Hematopoietic multipotent progenitor cell treated with erythropoietin and hydrocortisone succinate and interleukin-3 and kit ligand, for 17 days (in vitro differentiated cells): Measurements from ENCODE around the gene MYO5B.
"Not testable (repeated sequence)": the region's sequence is repeated elsewhere in the genome, so short reads cannot be mapped to it uniquely, and the experiment has no call there.

Experiments
- DNase-seq: peaks from one replicate; pipeline ENCODE4 v3.0.0-alpha.2; 2015; ENCODE audit warnings: low spot score

MYO5B gene

DNA sequence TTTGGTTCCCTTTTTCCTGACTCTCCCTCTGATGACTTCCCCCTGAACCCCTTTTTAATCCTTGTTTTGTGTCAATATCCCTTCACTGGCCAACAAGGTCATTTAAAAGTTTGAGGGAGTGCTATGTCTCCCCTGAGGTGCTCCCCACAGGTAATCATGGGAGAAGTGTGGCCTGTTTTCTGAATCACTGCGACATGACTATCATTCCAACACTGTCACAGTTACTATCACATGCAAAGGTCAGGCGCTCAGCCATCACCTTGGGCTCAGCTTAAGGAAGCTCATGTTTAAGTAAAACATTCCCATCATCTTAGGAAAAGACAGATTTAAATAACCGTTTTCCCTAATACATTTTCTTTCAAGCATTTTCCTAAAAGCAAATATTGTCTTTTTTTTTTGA is 360.7 kb downstream of the MYO5B start:
- DNase-seq, result no peak

DNA sequence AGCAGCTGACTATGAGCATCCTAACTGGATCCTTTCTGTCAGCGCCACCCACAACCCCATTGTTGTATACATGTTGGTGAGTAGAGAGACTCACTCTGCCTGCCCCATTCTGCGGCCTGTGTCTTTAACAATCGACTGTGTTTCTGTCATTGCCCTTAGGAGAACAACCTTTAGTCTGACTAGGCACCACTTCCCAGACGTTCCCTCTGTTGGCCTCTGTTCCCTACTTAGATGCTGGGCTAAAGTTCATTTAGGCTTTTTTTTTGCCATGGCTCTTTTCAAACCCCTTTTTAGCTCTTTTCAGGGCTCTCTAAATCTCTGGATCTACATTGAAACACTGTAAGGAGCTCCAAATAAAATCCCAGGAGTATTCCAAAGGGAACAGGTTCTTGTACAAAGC is 361.1 kb downstream of the MYO5B start:
- DNase-seq, result no peak

GRCh38 chr18:49832221-49832647 is 362.7 kb downstream of the MYO5B start:
- no peak for DNase-seq

GRCh38 chr18:49827996-49828395 is 367.0 kb downstream of the MYO5B start:
- no peak for DNase-seq

- peak; percentile 27 for DNase-seq
Observed at GRCh38 chr18:49819823-49820671, 374.9 kb downstream of the MYO5B start.

DNA sequence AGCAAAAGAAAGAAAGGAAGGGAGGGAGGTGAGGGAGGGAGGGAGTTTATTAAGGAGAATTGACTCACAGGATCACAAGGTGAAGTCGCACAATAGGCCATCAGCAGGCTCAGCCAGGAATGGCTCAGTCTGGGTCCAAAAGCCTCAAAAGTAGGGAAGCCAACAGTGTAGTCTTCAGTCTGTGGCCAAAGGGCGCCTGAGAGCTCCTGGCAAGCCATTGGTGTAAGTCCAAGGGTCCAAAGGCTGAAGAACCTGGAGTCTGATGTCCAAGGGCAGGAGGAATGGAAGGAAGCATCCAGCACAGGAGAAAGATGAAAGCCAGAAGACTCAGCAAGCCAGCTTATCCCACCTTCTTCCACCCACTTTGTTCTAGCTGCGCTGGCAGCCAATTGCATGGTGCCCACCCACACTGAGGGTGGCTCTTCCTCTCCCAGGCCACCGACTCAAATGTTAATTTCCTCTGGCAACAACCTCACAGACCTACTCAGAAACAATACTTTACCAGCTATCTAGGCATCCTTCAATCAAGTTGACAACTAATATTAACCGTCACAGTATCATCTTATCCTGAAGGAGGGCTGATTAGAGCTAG is 375.8 kb downstream of the MYO5B start:
- DNase-seq, result no peak

DNA sequence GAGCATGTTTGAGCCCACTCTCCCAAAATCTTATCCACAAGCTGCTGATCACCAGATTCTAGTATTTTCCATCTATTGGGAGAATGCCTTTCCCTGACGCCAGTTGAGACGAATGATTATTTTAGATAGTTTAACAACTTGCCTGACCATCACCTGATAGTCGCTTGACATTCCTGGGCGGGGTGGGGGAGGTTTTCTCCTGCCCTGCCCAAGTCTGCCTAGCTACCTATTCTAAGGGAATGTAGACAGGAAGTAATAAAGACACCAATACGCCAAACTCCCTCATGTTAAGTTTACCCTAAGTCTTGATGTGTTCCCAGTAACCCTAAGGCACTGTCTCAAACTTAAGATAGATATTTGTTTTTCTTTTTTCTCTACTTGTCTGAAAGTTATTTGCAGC is 377.0 kb downstream of the MYO5B start:
- no peak for DNase-seq

- DNase-seq, result no peak
Observed at GRCh38 chr18:49815927-49816326, 379.0 kb downstream of the MYO5B start.

DNA sequence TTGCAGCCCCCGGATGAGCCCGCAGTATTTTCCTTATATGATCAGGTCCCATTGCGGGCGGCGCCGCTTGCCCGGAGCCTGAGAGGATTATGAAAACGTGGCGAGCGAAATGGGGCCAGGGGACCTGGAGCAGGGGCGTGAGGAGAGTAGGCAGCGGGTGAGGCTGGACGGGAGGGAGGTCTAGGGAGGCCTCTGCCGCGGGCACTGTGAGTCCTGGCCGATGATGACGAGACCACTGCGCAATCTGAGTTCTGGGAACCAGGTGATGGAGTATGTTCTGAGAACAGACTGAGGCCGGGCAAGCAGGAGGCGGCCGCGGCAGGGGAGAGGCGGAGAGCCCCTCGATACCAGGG is 380.8 kb downstream of the MYO5B start:
- no peak for DNase-seq

GRCh38 chr18:49813319-49814146 is 381.4 kb downstream of the MYO5B start, which contains the start of gene ACAA2:
Gene ACAA2, minus strand, starts transcription at chr18:49813533. Its CDS starts 49 bp downstream, at chr18:49813484.
- peak; percentile 80 for DNase-seq

DNA sequence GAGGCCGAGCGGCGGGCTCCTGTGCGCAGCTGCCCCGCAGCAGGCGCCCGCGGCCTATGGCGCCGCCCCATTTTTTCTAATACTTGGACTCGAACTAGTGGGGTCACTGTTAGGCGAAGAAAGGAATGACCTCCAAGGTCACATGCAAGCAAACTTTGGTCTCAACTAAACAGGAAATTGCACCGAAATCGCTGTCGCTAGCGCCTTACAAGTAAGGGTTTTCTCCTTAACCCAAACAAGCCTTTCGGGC is 382.0 kb downstream of the MYO5B start:
- peak; percentile 25 for DNase-seq

GRCh38 chr18:49812286-49813068 is 382.5 kb downstream of the MYO5B start:
- DNase-seq, result no peak

DNA sequence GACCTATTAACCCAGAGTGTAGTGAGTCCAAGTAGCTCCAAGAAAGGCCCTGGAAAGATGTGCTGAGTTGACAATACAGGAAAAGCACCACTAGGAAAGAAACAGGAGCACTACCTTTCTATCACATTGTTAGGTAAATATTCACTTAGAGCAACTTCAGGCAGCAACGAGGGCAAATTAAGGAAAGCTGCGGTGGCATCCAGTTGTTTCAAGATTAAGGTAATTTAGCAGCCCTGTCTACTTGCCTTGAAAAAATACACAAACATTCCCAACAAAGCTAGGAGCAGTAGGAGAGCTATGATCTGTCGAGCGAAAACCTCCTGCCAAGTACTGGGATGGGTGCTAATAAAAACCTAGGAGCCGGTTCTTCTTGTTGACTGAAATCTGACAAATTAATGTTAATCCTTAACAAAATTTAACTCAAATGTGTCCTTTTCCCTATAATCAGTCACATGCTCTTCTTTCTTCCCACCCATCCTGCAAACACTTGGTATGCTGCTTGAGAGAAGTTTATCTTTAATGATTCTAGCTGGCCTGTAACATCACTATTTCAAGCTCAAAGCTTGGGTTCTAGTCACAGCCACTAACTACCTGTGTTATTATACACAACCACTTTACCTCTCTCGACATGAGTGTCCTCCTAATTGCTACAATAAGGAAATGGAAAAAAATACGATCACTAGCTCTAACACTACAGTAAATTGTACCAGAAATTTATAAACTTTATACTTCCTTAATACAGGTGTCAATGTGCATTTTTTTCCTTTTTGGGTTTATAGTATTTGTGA is 383.6 kb downstream of the MYO5B start:
- DNase-seq, result no peak

GRCh38 chr18:49808553-49809191 is 386.3 kb downstream of the MYO5B start:
- DNase-seq, result not testable (repeated sequence)

- no peak for DNase-seq
Observed at GRCh38 chr18:49804096-49804495, 390.9 kb downstream of the MYO5B start.

GRCh38 chr18:49802623-49803022 is 392.3 kb downstream of the MYO5B start:
- DNase-seq, result no peak

DNA sequence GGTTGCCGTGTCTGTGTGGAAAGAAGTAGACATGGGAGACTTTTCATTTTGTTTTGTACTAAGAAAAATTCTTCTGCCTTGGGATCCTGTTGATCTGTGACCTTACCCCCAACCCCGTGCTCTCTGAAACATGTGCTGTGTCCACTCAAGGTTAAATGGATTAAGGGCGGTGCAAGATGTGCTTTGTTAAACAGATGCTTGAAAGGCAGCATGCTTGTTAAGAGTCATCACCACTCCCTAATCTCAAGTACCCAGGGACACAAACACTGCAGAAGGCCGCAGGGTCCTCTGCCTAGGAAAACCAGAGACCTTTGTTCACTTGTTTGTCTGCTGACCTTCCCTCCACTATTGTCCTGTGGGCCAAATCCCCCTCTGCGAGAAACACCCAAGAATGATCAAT is 394.5 kb downstream of the MYO5B start:
- DNase-seq, result not testable (repeated sequence)

DNA sequence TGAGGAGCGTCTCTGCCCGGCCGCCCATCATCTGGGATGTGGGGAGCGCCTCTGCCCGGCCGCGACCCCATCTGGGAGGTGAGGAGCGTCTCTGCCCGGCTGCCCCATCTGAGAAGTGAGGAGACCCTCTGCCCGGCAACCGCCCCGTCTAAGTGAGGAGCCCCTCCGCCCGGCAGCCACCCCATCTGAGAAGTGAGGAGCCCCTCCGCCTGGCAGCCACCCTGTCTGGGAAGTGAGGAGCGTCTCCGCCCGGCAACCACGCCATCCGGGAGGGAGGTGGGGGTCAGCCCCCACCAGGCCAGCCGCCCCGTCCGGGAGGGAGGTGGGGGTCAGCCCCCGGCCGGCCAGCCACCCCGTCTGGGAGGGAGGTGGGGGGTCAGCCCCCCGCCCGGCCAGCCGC is 395.1 kb downstream of the MYO5B start:
- not testable (repeated sequence) for DNase-seq

DNA sequence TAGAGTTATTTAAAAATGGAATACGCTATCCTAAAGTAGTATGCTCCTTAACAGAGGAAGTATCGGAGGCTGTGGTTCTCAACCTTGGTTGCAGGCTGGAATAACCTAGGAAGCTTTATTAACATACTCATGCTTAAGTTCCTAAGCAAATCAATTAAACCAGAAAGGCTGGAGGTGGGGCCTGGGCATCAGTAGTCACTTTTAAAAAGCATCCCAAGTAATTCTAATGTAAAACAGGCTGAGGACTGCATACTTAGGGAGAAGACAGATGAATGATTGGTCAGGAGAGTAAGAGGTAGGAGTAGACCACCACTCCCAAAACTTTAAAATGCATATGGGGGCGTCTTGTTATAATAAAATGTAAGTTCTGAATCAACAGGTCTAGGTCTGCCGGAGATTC is 396.9 kb downstream of the MYO5B start:
- no peak for DNase-seq

DNA sequence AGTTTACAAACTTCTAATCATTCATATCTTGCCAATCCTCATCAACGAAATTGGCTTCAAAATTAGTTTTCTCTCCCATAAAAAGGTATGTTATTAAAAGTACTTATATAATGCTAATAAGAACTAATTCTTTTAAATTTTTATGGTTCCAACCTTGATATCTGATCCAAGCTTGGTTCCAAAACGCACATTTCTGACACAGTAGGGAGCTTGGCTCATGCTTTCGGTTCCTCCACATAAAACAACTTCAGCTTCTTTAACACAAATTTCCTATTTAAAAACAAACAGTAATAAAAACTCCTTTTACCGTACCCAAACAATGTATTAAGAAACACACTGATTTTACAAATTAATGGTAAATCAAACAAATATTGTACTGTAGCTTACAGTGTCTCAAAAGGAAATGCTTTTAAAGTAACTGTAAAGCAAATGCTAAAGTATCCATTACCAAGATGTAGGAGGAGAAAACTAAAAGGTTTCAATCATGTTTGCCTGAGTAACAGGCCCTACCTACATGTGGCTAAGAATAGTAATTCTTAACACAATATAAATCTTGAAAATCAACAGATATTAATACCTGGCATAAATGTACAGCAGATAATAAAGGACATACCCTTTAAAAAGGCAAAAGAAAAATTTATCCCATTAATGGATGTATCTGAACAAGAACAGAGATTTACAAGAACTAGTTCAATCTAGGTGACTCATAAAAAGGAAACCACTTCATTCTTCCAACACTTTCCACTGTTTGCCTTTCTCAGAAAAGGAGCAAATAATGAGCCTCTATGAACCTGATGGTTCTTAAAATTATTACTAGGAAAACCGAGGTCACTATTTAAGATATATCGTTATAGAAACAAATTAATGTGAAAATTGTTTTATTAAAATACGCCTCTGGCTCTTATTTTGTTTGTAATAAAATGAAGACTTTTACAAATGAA is 399.1 kb downstream of the MYO5B start:
- DNase-seq, result no peak
